SU-DHL-6 (cell line): Measurements from ENCODE around the gene TENT4A.

ENCODE experiments used
- CTCF ChIP-seq: fragments of 200-600 bp; sonication (generic); IDR thresholded peaks from one replicate; pipeline ENCODE4 v1.5.1; 2017; ENCODE audit warnings: antibody characterized with exemption, mild to moderate bottlenecking, low read length, moderate library complexity; ENCODE audit not compliant: insufficient read depth, poor library complexity, severe bottlenecking
- EZH2phosphoT487 ChIP-seq: fragments of 200-600 bp; sonication (generic), shearing (Covaris generic); conservative IDR thresholded peaks from 2 replicates; pipeline ENCODE4 v1.6.1; 2018; ENCODE audit warnings: mild to moderate bottlenecking, antibody characterized with exemption, low read length, moderate library complexity, mixed read lengths

- TF ChIP-seq CTCF (no peak), EZH2phosphoT487 (no peak)
These were observed 61.5 kb downstream of the TENT4A start for GRCh38 chr5:6774721-6775204.
